NCI-H2227 treated with DMSO at 0.1 percent for 48 hours (cell line): ENCODE results near the gene FBXO46.

Experiments
- DNase-seq: peaks from one replicate; lab custom pipeline; 2025; lab: John Stamatoyannopoulos, UW

The FBXO46 gene

DNA sequence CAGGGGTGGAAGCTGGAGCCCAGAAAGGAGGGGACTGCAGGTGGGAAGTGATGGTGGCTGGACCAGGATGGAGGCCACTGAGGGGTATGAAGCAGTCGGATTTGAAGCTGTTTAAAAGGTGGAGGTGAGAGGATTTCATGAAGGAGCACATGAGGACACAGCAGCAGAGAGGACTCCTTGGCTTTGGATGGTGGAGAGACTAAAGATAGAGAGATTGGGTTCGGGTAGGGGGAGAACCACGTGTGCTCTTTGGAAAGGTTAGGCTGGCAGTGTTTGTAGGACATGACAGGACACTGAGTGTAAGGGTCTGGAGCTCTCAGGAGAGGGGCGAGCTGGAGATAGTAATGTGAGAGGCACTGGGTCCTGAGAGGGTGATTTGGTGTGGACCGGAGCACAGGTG, 47.8 kb downstream of the FBXO46 start:
- DNase-seq: no peak

DNA sequence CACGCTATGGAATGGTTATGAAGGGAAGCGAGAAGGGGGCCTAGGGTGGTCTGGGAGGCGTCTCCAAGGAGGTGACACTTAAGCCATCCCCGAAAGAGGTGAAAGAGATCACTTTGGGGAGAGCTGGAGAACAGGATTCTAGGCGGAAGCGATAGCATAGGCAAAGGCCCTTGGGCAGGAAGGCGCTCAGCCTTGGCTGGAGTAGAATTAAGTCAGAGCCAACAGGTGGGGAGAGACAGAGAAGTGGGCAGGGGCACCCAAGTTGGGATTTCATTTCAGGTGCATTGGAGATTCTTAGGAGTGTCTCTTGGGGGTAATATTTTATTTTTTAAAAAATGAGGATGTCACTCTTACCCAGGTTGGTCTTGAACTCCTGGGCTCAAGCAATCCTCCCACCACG, 48.6 kb downstream of the FBXO46 start:
- no peak for DNase-seq

DNA sequence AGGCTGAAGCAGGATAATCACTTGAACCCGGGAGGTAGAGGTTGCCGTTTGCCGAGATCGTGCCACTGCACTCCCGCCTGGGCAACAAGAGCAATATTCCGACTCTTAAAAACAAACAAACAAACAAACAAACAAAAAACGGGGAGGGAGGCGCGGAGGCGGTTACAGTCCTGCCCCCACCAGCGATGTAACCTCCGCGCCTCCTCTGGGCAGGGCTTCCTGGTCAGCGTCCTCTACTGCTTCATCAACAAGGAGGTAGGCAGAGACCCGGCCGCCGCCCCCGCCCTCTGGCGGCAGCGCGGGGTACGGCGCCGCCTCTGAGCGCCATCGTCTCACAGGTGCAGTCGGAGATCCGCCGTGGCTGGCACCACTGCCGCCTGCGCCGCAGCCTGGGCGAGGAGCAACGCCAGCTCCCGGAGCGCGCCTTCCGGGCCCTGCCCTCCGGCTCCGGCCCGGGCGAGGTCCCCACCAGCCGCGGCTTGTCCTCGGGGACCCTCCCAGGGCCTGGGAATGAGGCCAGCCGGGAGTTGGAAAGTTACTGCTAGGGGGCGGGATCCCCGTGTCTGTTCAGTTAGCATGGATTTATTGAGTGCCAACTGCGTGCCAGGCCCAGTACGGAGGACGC, 49.2 kb downstream of the FBXO46 start:
- peak; percentile 61 for DNase-seq

DNA sequence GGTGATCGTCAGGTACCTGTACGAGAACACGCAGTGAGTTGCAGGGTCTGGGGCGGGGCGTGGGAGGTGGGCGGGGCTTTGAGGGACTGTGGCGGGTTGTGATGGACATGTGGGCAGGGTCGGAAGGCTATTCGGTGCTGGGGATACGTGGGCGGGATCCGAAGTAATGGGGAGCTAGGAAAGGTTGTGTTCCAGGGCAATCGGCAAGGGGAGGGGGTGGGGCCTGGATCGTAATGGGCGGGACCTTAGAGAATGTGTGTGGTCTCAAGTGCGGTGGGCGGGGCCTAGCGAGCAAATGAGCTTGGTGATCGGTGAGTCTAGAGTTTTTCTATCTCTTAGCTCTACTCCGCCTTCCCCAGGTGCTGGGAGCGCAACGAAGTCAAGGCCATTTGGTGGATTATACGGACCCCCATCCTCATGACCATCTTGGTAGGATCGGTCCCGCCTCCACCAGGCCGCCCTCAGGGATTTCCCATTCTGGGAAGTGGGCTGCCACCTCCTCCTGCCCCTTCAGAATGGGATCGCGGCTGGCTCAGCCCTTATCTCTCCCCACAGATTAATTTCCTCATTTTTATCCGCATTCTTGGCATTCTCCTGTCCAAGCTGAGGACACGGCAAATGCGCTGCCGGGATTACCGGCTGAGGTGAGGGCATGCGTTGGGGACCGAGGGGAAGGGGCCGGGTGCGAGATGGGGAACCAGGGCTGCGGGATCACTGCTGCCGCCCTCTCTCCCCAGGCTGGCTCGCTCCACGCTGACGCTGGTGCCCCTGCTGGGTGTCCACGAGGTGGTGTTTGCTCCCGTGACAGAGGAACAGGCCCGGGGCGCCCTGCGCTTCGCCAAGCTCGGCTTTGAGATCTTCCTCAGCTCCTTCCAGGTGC, 53.1 kb downstream of the FBXO46 start:
- DNase-seq: peak; percentile 79

DNA sequence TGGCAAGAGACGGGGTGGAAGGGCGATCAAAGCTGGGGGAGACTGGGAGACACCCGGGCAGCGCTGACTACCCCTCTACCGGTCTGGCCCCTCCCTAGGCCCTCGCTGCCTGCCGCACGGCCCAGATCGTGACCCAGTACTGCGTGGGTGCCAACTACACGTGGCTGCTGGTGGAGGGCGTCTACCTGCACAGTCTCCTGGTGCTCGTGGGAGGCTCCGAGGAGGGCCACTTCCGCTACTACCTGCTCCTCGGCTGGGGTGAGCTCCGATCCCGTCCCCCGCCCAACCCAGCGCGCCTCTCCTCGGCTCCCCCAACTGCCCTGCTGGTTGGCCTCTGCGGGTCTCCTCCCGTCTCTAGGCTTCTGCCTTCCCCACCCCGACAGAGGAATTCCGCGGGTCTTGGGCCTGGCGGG, 53.8 kb downstream of the FBXO46 start:
- DNase-seq: no peak

DNA sequence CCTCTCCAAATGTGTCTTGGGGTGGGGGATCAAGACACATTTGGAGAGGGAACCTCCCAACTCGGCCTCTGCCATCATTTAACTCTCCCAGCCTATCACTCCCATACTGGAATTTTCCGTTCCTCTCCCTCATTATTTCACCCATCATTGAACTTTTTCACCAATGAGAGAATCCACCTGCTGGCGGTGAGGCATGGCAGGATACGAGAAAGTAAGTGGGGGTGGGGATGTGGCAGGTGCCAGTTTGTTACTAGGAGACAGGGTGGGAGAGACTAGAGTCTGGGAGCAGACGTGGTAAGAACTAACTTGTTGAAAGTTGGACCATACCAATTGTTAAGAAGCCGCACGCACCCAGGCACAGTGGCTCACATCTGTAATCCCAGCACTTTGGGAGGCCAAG, 55.8 kb downstream of the FBXO46 start:
- no peak for DNase-seq

DNA sequence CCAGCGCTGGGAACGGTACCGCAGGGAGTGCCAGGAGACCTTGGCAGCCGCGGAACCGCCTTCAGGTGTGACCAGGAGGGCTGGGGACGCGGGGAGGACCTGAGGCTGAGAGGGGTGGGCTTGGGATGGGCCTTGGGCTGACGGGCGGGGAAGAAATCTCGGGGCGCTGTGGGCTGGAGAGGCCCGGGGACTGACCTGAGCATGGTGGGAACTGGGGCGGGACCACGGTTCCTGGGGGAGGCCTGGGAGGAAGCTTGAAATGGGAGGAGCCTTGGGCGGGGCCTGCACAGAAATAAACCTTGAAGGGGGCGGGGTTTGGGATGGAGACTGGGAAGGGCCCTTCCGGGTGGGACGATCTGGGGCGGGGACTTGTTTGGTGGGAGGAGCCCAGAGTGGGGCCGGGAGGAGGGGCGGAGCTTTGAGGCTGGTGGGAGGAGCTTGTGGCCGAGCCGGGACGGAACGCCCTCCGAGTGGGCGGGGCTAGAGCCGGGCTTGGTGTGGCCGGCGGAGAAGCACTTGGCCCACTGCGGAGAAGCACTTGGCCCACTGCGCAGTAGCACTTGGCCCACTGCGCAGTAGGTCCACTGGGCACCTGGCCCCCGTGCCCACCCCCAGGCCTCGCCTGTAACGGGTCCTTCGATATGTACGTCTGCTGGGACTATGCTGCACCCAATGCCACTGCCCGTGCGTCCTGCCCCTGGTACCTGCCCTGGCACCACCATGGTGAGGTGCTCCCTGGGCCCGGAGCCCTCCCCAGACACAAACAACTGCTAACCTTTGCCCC, 59.8 kb downstream of the FBXO46 start:
- peak; percentile 30 for DNase-seq

DNA sequence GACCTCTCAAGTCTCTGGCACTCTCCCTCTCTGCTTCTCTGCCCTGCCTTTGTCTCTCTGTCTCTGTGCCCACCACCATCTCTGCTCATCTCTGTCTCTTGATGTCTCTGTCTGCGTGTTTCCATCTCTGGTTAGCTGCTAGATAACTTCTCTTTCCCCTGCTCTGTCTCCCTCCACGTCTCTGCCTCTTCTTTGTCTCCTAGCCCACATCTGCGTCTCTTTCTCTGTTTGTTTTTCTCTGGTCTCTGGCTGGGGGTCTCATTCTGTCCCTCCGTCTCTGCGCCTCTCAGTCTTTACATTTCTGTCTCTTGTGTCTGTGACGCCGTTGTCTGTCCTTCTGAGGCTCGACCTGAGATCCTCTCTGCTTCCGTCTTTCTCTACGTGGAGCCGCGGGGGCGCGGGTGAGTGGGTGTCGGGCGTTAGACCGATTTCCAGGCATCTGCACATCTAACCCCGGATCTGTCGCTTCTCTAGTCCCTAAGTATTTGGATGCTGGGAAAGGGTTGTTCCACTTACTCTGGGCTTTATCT, 62.3 kb downstream of the FBXO46 start:
- DNase-seq: no peak

DNA sequence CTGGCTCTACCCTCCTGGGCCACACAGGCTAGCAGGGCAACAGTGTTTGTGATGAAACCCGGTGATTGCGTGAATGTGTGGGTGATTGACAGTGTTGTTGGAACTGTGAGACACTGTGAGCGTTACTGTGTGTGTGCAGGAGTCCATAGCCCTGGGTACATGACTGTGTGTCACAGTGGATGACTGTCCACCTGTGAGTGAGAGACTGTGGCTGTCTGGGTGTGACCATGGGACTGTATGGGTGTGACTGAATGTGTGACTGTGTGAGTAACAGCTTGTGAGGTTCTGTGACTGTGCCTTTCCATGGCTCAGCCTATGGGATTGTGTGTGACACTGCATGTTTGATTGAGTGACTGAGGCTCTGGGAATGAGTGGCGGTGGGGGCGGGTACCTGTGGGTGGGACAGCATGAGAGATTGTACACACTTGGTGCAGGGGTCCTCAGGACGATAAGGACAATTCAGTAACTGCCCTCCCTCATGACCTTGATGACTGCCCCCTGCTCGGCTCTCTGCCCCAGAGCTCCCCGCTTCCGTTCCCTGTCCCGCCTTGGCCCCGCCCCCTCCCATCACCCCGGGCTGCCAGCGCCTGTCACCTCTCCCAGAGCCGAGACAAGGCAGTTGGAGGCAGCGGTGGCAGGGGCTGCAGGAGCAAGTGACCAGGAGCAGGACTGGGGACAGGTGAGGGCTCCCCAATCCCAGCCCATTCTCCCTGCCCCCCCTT, 62.9 kb downstream of the FBXO46 start, which contains the start of gene GIPR:
Gene GIPR (plus strand): TSS at position 602 of the 722 bp plus-strand sequence. CDS start 1,300 bp downstream, outside the sequence.
- DNase-seq: no peak

DNA sequence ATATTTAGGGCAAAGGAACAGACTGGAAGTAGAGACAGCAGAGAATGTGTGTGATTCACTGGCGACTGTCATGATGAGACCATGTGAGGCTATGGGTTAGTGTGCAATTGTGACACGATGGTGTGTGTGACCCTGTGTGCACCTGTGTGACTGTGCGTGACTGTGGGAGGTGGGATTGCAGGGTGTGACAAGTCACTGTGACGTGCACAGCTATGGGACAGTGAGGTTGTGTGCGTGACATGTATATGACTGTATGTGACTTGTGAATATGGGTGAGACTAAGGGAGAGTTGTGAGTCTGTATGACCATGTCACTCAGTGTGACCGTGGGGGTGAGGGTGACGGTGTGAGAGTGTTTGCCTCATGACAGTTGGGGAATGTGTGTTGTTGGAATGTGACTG, 66.1 kb downstream of the FBXO46 start:
- DNase-seq: no peak

DNA sequence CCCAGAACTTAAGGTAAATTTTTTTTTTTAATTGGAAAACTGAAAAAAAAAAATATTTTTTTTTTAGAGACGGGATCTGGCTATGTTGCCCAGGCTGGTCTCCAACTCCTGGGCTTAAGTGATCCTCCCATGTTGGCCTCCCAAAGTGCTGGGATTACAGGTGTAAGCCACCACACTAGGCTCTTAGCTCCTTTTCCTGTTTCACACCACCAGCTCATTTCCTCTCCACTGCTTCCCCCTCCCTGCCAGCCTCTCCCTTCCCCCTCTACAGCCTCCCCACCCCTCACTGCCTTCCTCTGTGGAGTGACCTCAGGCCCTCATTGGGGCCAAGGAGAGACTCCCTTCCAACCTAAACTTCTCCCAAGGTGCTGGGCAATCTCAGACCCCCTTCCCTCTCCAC, 66.9 kb downstream of the FBXO46 start:
- no peak for DNase-seq

DNA sequence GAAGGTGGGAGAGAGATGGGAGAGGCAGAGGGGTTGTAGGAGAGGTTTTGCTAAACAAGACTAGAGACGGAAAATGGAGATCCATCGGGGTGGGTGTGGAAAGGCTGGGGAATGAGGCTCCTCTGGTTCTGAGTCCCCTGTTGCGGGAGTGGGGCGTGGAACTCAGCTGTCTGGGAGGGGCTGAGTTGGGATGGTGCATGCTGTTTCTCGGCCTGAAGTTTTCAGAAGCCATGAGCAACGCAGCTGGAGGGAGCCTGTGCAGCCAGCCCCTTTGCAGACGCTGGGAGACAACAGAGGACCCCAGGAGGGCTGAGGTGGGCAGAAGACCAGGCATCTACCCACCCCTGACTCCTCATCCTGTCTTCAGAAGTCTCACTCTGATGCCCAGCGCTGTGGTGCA, 70.1 kb downstream of the FBXO46 start:
- DNase-seq: no peak
